ENCODE results near the gene SCAPER.

Gene SCAPER

DNA sequence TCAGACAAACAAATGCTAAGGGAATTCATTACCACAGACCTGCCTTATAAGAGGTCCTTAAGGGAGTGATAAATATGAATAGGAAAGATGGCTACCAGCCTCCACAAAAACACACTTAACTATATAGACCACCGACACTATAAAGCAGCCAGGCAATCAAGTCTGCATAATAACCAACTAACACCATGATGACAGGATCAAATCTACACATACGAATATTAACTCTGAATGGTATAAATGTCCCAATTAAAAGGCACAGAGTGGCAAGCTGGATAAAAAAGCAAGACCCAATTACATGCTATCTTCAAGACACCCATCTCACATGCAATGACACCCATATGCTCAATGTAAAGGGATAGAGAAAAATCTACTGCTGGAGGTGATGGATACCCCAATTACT is 221.1 kb downstream of the SCAPER start:
- in situ Hi-C loops (cut with MboI; ENCODE audit: low sequenced_read_pairs) = no loop called here

- in situ Hi-C loops (cut with MboI; ENCODE audit: low sequenced_read_pairs) = no loop called here
Measured at GRCh38 chr15:76682833-76683232, 222.3 kb downstream of the SCAPER start.

DNA sequence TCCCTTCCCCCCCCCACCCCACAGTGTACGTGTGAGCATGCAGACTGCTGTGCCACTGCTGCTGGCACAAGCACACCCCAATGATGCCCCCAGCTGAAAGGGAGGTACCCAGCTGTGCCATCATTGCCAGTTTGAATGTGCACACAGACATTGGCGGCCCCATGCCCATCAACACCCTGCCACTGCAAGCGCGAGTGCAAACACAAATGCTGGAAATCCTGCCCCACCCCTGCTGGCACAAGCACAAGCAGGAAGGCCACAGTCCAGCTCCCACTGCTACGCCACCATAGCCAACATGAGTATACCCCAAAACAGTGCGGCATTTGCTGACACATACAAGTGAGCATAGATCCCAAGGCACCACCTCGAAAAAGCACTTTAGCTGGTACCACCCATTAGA is 222.9 kb downstream of the SCAPER start:
- in situ Hi-C loops (cut with MboI; ENCODE audit: low sequenced_read_pairs) = no loop called here

GRCh38 chr15:76678766-76679165 is 226.4 kb downstream of the SCAPER start:
- in situ Hi-C loops (cut with MboI; ENCODE audit: low sequenced_read_pairs) = no loop called here

DNA sequence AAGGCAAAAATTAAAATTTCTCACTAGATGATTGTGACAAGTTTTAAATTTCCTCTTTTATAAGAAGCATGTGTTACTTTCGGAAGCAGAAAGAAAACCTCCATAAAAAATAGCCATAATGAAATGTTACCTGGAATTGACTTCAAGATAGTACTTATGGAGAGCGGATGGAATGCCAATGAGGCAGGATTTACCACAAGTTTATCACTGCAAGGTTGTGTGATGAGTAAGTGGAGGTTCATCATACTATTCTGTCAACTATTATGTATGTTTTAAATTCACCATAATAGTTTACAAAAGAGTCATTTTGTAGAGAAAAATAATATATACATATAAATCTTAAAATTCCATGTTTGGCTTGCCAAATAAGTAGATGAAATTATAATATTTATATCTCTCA is 230.3 kb downstream of the SCAPER start:
- in situ Hi-C loops (cut with MboI; ENCODE audit: low sequenced_read_pairs) = no loop called here

- in situ Hi-C loops (cut with MboI; ENCODE audit: low sequenced_read_pairs) = no loop called here
Measured at GRCh38 chr15:76669521-76670207, 235.5 kb downstream of the SCAPER start.

DNA sequence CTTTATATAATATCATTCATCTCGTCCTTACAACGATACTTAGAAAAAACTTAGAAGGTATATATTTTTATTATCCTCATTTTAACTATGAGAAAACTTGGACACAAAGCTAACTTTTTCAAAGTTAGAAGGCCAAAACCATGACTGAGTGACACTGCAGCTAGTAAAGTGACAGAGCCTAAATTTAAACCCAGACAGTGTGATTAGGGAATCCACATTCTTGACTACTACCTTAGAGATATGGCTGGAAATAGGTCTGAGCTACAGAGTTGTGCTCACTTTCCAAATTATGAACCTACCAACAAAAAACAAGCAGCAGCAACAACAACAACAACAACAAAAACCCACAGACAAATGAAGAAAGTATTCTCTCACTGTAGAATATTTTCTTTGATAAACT is 236.2 kb downstream of the SCAPER start:
- in situ Hi-C loops (cut with MboI; ENCODE audit: low sequenced_read_pairs) = no loop called here

- in situ Hi-C loops (cut with MboI; ENCODE audit: low sequenced_read_pairs) = no loop called here
Measured at GRCh38 chr15:76667943-76668715, 237.0 kb downstream of the SCAPER start.

- in situ Hi-C loops (cut with MboI; ENCODE audit: low sequenced_read_pairs) = no loop called here
Measured at GRCh38 chr15:76664895-76665294, 240.2 kb downstream of the SCAPER start.

DNA sequence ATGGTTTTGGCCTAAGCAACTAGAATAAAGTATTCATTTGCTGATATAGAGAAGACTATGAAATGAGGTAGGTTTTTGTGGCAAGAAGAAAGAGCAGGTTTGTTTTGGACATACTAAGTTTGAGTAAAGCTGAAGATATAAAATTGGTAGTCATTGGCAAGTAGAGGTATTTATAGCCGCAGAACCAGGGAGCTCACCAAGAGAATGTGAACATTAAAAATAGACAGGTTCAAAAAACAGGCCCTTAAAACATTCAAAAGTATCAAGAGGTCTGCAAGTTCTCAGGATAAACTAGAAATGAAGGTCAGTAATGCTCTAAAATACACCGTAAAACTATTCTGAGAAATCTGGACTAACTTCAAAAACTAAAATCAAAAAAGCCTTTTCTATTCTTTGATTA is 240.7 kb downstream of the SCAPER start:
- in situ Hi-C loops (cut with MboI; ENCODE audit: low sequenced_read_pairs) = no loop called here

- in situ Hi-C loops (cut with MboI; ENCODE audit: low sequenced_read_pairs) = no loop called here
Measured at GRCh38 chr15:76663529-76663928, 241.6 kb downstream of the SCAPER start.

- in situ Hi-C loops (cut with MboI; ENCODE audit: low sequenced_read_pairs) = no loop called here
Measured at GRCh38 chr15:76648732-76649444, 256.3 kb downstream of the SCAPER start.

DNA sequence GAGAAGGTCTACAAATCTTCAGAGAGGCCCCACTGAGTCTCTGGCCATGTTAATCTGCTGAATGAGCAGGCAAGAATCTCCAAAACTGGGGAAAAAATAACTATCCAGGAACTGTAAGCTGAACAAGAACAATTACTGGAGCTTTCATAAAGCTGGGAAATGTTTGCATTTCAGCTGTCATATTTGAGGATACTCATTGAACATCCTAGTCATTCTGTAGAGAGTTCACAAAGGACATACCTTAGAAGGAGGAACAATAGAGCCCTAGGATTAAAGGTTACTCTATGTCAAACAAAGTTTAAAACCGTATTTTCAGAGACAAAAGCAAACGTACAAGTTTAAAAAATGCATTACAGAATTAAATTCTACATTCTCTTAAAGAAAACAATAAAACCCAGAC is 257.5 kb downstream of the SCAPER start:
- in situ Hi-C loops (cut with MboI; ENCODE audit: low sequenced_read_pairs) = no loop called here

GRCh38 chr15:76644646-76645045 is 260.5 kb downstream of the SCAPER start:
- in situ Hi-C loops (cut with MboI; ENCODE audit: low sequenced_read_pairs) = no loop called here

DNA sequence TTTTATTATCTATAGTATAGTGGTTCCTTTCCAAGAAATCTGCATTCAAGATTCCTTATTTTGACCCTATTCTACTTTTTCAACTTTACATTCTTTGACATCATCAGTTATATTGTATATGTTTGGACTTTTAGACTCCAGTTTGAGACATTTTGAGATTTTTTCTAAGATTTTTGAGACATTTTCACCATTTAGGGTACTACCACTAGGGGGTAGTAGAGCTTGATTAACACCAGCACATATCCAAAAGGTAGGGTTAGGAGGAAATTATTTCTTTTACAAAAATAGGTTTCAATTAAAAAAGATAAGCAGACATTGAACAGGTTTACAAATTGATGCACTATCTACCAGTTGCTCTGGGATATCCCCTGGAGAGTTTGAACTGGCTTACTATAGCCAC is 262.5 kb downstream of the SCAPER start:
- in situ Hi-C loops (cut with MboI; ENCODE audit: low sequenced_read_pairs) = no loop called here

DNA sequence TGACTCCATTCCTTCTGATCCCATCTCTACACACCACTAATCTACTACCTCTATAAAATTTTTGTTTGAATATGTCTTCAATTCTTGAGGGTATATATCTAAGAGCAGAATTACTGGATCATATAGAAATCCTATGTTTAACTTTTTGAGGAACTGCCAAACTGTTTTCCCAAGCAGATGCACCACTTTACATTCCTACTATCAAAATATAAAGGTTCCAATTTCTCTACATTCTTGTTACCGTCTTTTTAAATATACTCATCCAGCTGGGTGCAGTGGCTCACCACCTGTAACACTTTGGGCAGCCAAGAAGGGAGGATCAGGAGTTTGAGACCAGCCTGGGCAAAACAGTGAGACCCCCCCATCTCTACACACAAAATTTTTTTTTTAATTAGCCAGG is 268.0 kb downstream of the SCAPER start:
- in situ Hi-C loops (cut with MboI; ENCODE audit: low sequenced_read_pairs) = no loop called here

GRCh38 chr15:76636059-76636458 is 269.1 kb downstream of the SCAPER start:
- in situ Hi-C loops (cut with MboI; ENCODE audit: low sequenced_read_pairs) = no loop called here

GRCh38 chr15:76626611-76627010 is 278.5 kb downstream of the SCAPER start:
- in situ Hi-C loops (cut with MboI; ENCODE audit: low sequenced_read_pairs) = no loop called here

DNA sequence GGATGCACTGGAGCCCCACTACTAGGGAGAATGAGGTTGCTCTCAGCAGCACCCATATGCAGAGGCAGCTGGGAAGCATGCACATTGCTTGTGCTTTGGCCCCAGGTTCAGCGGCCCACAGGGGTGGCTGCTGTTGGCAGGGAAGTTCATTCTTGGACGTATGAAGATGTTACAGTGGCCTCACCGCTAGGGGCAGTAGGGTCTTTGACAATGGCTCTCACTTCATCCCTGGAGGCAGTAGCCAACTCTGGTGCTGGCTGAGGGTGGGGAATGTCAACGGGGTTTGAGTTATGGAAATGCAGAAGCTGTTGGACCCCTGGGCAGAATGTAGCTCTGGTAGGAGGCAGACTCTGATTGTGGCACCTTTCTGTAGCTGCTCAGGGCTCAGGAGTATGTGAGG is 279.9 kb downstream of the SCAPER start:
- in situ Hi-C loops (cut with MboI; ENCODE audit: low sequenced_read_pairs) = no loop called here

- in situ Hi-C loops (cut with MboI; ENCODE audit: low sequenced_read_pairs) = no loop called here
Measured at GRCh38 chr15:76614725-76615124, 290.4 kb downstream of the SCAPER start.

DNA sequence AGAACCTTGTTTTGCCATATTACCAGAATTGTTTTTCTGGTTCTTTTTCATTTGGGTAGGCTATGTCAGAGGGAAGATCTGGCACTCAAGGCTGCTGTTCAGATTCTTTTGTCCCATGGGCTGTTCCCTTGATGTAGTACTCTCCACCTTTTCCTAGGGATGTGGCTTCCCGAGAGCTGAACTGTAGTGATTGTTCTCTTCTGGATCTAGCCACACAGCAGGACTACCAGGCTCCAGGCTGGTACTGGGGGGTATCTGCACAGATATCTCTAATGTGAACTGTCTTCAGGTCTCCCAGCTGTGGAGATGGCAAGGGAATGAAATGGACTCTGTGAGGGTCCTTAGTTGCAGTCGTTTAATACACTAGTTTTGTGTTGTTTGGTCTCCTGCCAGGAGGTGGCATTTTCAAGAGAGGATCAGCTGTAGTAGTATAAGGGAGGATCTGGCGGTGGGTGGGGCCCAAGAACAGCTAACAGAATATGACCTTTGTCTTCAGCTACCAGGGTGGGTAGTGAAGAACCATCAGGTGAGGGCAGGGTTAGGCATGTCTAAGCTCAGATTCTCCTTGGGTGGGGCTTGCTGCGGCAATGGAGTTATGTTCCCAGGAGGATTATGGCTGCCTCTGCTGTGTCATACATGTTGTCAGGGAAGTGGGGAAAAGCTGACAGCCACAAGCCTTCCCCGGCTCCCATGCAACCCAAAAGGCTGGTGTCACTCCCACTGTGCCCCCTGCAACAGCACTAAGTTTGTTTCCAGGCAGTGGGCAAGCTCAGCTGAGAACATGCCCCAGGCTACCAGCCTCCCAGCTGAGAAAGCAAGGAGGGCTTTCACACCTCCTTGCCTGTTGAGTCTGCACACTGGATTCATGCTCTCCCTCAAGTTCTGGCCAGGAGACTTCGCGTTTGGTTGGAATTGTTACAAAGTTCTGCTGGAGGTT is 316.1 kb downstream of the SCAPER start:
- in situ Hi-C loops (cut with MboI; ENCODE audit: low sequenced_read_pairs) = no loop called here
